GM23248 (cell line): ENCODE data around the gene C1GALT1. TPM values are rescaled to one million over a fixed set of nuclear protein-coding genes. Genes with fewer than 3 reads are reported as not detected.
"Not testable (repeated sequence)": the region's sequence is repeated elsewhere in the genome, so short reads cannot be mapped to it uniquely, and the experiment has no call there.

ENCODE experiments used
- DNase-seq: peaks from one replicate; pipeline ENCODE4 v3.0.0-alpha.2; 2015
- H2AFZ ChIP-seq: fragments of 200-600 bp; sonication (generic); 2 replicates; pipeline ENCODE4 v1.6.1; 2016; ENCODE audit warnings: antibody characterized with exemption
- H3F3A ChIP-seq: fragments of 200-600 bp; sonication (generic); 2 replicates; pipeline ENCODE4 v1.6.1; 2016; ENCODE audit warnings: mild to moderate bottlenecking, antibody characterized with exemption, mixed run types; ENCODE audit not compliant: insufficient read depth
- H3K27ac ChIP-seq: fragments of 200-600 bp; sonication (generic); 2 replicates; pipeline ENCODE4 v1.5.1; 2016; ENCODE audit warnings: mild to moderate bottlenecking
- H3K27me3 ChIP-seq: fragments of 200-600 bp; sonication (generic); replicated peaks from 2 replicates; pipeline ENCODE4 v1.6.1; 2016; ENCODE audit warnings: mild to moderate bottlenecking; ENCODE audit not compliant: insufficient read depth
- H3K36me3 ChIP-seq: fragments of 200-600 bp; sonication (generic); 2 replicates; pipeline ENCODE4 v1.6.1; 2016; ENCODE audit warnings: low read depth, mild to moderate bottlenecking
- H3K4me1 ChIP-seq: fragments of 200-600 bp; sonication (generic); 2 replicates; pipeline ENCODE4 v1.6.1; 2016; ENCODE audit warnings: mild to moderate bottlenecking; ENCODE audit not compliant: insufficient read depth
- H3K4me2 ChIP-seq: fragments of 200-600 bp; sonication (generic); one replicate; pipeline ENCODE4 v1.6.1; 2016; ENCODE audit warnings: mild to moderate bottlenecking; ENCODE audit not compliant: unreplicated experiment
- H3K4me3 ChIP-seq: fragments of 200-600 bp; sonication (generic); 2 replicates; pipeline ENCODE4 v1.5.1; 2016; ENCODE audit warnings: mild to moderate bottlenecking
- H3K79me2 ChIP-seq: fragments of 200-600 bp; sonication (generic); 2 replicates; pipeline ENCODE4 v1.6.1; 2016; ENCODE audit warnings: mild to moderate bottlenecking; ENCODE audit not compliant: insufficient read depth
- H3K9ac ChIP-seq: fragments of 200-600 bp; sonication (generic); 2 replicates; pipeline ENCODE4 v1.6.1; 2016; ENCODE audit warnings: mild to moderate bottlenecking
- H3K9me2 ChIP-seq: fragments of 200-600 bp; sonication (generic); 2 replicates; pipeline ENCODE4 v1.6.1; 2016; ENCODE audit warnings: mixed run types, mild to moderate bottlenecking, moderate library complexity; ENCODE audit not compliant: insufficient read depth
- H3K9me3 ChIP-seq: fragments of 200-600 bp; sonication (generic); one replicate; pipeline ENCODE4 v1.6.1; 2017; ENCODE audit warnings: low read depth
- H4K20me1 ChIP-seq: fragments of 200-600 bp; sonication (generic); 2 replicates; pipeline ENCODE4 v1.6.0; 2016; ENCODE audit not compliant: insufficient read depth
- EZH2 ChIP-seq: fragments of 200-600 bp; sonication (generic); IDR thresholded peaks from 2 replicates; pipeline ENCODE4 v1.6.1; 2018; ENCODE audit warnings: antibody characterized with exemption, mild to moderate bottlenecking; ENCODE audit not compliant: insufficient read depth, poor library complexity, severe bottlenecking
- EZH2phosphoT487 ChIP-seq: fragments of 200-600 bp; sonication (generic); IDR thresholded peaks from 2 replicates; pipeline ENCODE4 v1.6.1; 2018; ENCODE audit warnings: antibody characterized with exemption, moderate library complexity, mild to moderate bottlenecking, low read depth; ENCODE audit not compliant: insufficient read depth
- WGBS, 2 experiments: methylation state at CpG; one replicate each; pipeline ENCODE4 v1.1.6; 2015 to 2017; ENCODE audit warnings: low lambda C conversion rate in 2 of 2, low coverage in 1 of 2; ENCODE audit errors: missing lambda C conversion rate in 2 of 2; 5-methylcytosine and 5-hydroxymethylcytosine counted together
- in situ Hi-C: fragments of 300-500 bp; cut with MboI; formaldehyde crosslinking; loops from 2 replicates; pipeline ENCODE4 v1.15.0; 2020
- polyA plus RNA-seq: library from polyadenylated mRNA; unstranded; fragments of >200 nt; fragmentation: Nextera tagmentation; extraction: Ambion mirVana; gene quantifications from 2 replicates; pipeline ENCODE4 v1.2.1, GENCODE V29; 2016
- total RNA-seq: library from RNA; depleted of rRNA; stranded (reverse); fragments of >200 nt; shearing (Covaris generic); gene quantifications from 2 replicates; pipeline ENCODE4 v1.2.3, GENCODE V29; 2014

C1GALT1 gene
- total and polyA plus RNA-seq, 2 experiments from 2014 or later = 72.7 to 75.2 TPM

GRCh38 chr7:7136466-7137381 is 45.6 kb upstream of the C1GALT1 start:
- H3K4me1 ChIP-seq = peaks cover 9% of the 10 kb centered on the region; the same call in 1 of the 2 replicates
- H3K79me2 ChIP-seq = no peaks in the 10 kb centered on the region
- H3K27ac ChIP-seq = no peak overlapping the region
- H3K27me3 ChIP-seq = no peaks in the 10 kb centered on the region
- H3K36me3 ChIP-seq = no peaks in the 10 kb centered on the region
- in situ Hi-C loops = no loop called here
- peak overlapping the region; percentile 55 for H2AFZ ChIP-seq
- TF ChIP-seq EZH2phosphoT487 = no peak
- TF ChIP-seq EZH2 = no peak
- H4K20me1 ChIP-seq = no peaks in the 10 kb centered on the region
- H3K4me3 ChIP-seq = peak overlapping the region; percentile 17
- DNase-seq = peak; percentile 38
- H3F3A ChIP-seq = peaks cover 7% of the 10 kb centered on the region; the same call in 1 of the 2 replicates
- no peaks in the 10 kb centered on the region for H3K9me2 ChIP-seq
- H3K4me2 ChIP-seq = peak overlapping the region; percentile 32
- H3K9ac ChIP-seq = no peak overlapping the region
- H3K9me3 ChIP-seq = no peaks in the 10 kb centered on the region
- 41 to 45% methylated on average over 6 of the region's 6 CpGs for WGBS, 2 experiments

GRCh38 chr7:7138897-7139296 is 43.4 kb upstream of the C1GALT1 start:
- Histone ChIP-seq H3F3A (peaks cover 7% of the 10 kb centered on the region; the same call in 1 of the 2 replicates), H3K36me3 (no peaks in the 10 kb centered on the region), H2AFZ (no peak overlapping the region), H3K9me2 (no peaks in the 10 kb centered on the region), H4K20me1 (no peaks in the 10 kb centered on the region), H3K79me2 (no peaks in the 10 kb centered on the region), H3K9me3 (no peaks in the 10 kb centered on the region), H3K4me1 (peaks cover 9% of the 10 kb centered on the region; the same call in 1 of the 2 replicates), H3K27me3 (no peaks in the 10 kb centered on the region), H3K4me2 (no peak overlapping the region), H3K27ac (no peak overlapping the region), H3K9ac (no peak overlapping the region), H3K4me3 (no peak overlapping the region)
- no peak for TF ChIP-seq EZH2
- TF ChIP-seq EZH2phosphoT487 = no peak
- in situ Hi-C loops = no loop called here
- DNase-seq = no peak
- WGBS, 2 experiments = 84% methylated on average over 8 of the region's 8 CpGs

- H3K9me3 ChIP-seq, H3F3A ChIP-seq, H3K9me2 ChIP-seq, H3K79me2 ChIP-seq, H3K4me3 ChIP-seq, H4K20me1 ChIP-seq, H3K27ac ChIP-seq, H2AFZ ChIP-seq, DNase-seq, H3K4me2 ChIP-seq, H3K4me1 ChIP-seq, in situ Hi-C loops, H3K27me3 ChIP-seq, H3K36me3 ChIP-seq, H3K9ac ChIP-seq: not testable (repeated sequence)
- 21 to 35% methylated on average over 1 of the region's 1 CpG for WGBS, 2 experiments
Observed at GRCh38 chr7:7143404-7143803, 38.9 kb upstream of the C1GALT1 start.

- H4K20me1 ChIP-seq, H3K9me3 ChIP-seq, H3K9ac ChIP-seq, in situ Hi-C loops, H3K4me1 ChIP-seq, H3K27ac ChIP-seq, H2AFZ ChIP-seq, H3K36me3 ChIP-seq, H3K4me2 ChIP-seq, H3F3A ChIP-seq, H3K9me2 ChIP-seq, H3K4me3 ChIP-seq, H3K27me3 ChIP-seq, DNase-seq, H3K79me2 ChIP-seq: not testable (repeated sequence)
- 58 to 64% methylated on average over 4 of the region's 4 CpGs for WGBS, 2 experiments
Observed at GRCh38 chr7:7145151-7145550, 37.2 kb upstream of the C1GALT1 start.
